K562 (cell line): ENCODE results near the gene ZDHHC11B. TPM values are rescaled to one million over a fixed set of nuclear protein-coding genes. Genes with fewer than 3 reads are reported as not detected.

Experiments used
- ELF4 ChIP-seq: fragments of 450-650 bp; formaldehyde crosslinking; IDR thresholded peaks from 2 replicates; pipeline ENCODE4 v1.4.0; 2022; ENCODE audit warnings: missing genetic modification characterization
- EZH2 ChIP-seq: IDR thresholded peaks from 2 replicates; pipeline ENCODE4 v1.6.1; 2012; ENCODE audit warnings: low read depth, mild to moderate bottlenecking, inconsistent platforms, low read length, borderline replicate concordance
- FOXA3 ChIP-seq, 2 experiments: fragments of 450-650 bp in 1 of 2; sonication (generic) in 1 of 2; formaldehyde crosslinking; IDR thresholded peaks in 1 of 2; conservative IDR thresholded peaks in 1 of 2; 2 replicates each; pipeline versions ENCODE4 v1.4.0 to v1.8.0; 2020 to 2022; ENCODE audit warnings: mild to moderate bottlenecking in 2 of 2, missing genetic modification reagents in 1 of 2
- HDAC2 ChIP-seq: fragments of 450-650 bp; IDR thresholded peaks from 2 replicates; pipeline ENCODE4 v1.6.1; 2016; ENCODE audit warnings: mild to moderate bottlenecking
- IRF1 ChIP-seq: sonication (generic); formaldehyde crosslinking; IDR thresholded peaks from 2 replicates; pipeline ENCODE4 v1.8.0; 2022; ENCODE audit warnings: missing genetic modification reagents, mild to moderate bottlenecking, borderline replicate concordance
- NCOA2 ChIP-seq, 2 experiments: fragments of 450-650 bp; IDR thresholded peaks; 2 replicates each; pipeline ENCODE4 v1.6.1; 2018; ENCODE audit warnings: mild to moderate bottlenecking in 2 of 2, moderate library complexity in 1 of 2; ENCODE audit not compliant: partially characterized antibody in 2 of 2
- NFXL1 ChIP-seq: fragments of 450-650 bp; formaldehyde crosslinking; IDR thresholded peaks from 2 replicates; pipeline ENCODE4 v1.4.0; 2021; ENCODE audit warnings: mild to moderate bottlenecking
- PHF8 ChIP-seq: fragments of 200-600 bp; sonication (generic); IDR thresholded peaks from 2 replicates; pipeline ENCODE4 v1.6.1; 2012; ENCODE audit warnings: mixed run types, mild to moderate bottlenecking, inconsistent platforms, low read length, moderate library complexity, borderline replicate concordance
- POLR3G ChIP-seq: IDR thresholded peaks from 2 replicates; pipeline ENCODE4 v1.6.1; 2011; ENCODE audit not compliant: insufficient read length, insufficient replicate concordance; ENCODE audit errors: extremely low read depth
- PURB ChIP-seq: sonication (generic); formaldehyde crosslinking; IDR thresholded peaks from 2 replicates; pipeline ENCODE4 v1.9.0; 2021; ENCODE audit warnings: low read depth, mild to moderate bottlenecking, missing genetic modification reagents
- RAD21 ChIP-seq, 2 experiments: fragments of 250-450 bp in 1 of 2; fragments of 450-650 bp in 1 of 2; sonication (Bioruptor Pico) in 1 of 2; formaldehyde crosslinking in 1 of 2; IDR thresholded peaks in 1 of 2; conservative IDR thresholded peaks in 1 of 2; 2 replicates each; pipeline versions ENCODE4 v1.4.0 to v1.8.0; 2020 to 2022; ENCODE audit warnings: mild to moderate bottlenecking in 2 of 2, moderate library complexity in 1 of 2
- SP1 ChIP-seq: sonication (generic); formaldehyde crosslinking; IDR thresholded peaks from 2 replicates; pipeline ENCODE4 v1.8.1; 2022; ENCODE audit warnings: mild to moderate bottlenecking, missing genetic modification reagents
- ZKSCAN1 ChIP-seq: fragments of 150-350 bp; IDR thresholded peaks from 2 replicates; pipeline ENCODE4 v1.6.1; 2016; ENCODE audit warnings: low read depth, low read length
- ZNF280B ChIP-seq: fragments of 250-450 bp; sonication (Bioruptor Pico); IDR thresholded peaks from 2 replicates; pipeline ENCODE4 v1.5.1; 2021; ENCODE audit warnings: mild to moderate bottlenecking
- ZNF589 ChIP-seq: fragments of 200-800 bp; sonication (Bioruptor generic); IDR thresholded peaks from 2 replicates; pipeline ENCODE4 v1.6.1; 2016; ENCODE audit warnings: low read depth, missing genetic modification characterization, missing compliant biosample characterization
- ZNF644 ChIP-seq: fragments of 200-800 bp; sonication (Bioruptor generic); IDR thresholded peaks from 2 replicates; pipeline ENCODE4 v1.6.1; 2016; ENCODE audit warnings: low read depth, missing genetic modification characterization, missing compliant biosample characterization
- polyA plus RNA-seq, 8 experiments: library from polyadenylated mRNA; depleted of rRNA in 4 of 8; stranded (reverse) in 5 of 8; unstranded in 3 of 8; fragments of >200 nt; fragmentation: Nextera tagmentation in 2 of 8; fragmentation: Illumina TruSeq in 1 of 8; extraction: Ambion mirVana in 2 of 8; extraction: Trizol in 1 of 8; gene quantifications; 2 replicates each; pipeline versions ENCODE4 v1.2.1 to v1.2.3, GENCODE V29; 2011 to 2014; ENCODE audit warnings: inconsistent platforms in 1 of 8, missing spikeins in 1 of 8
- total RNA-seq, 7 experiments: library from RNA; depleted of rRNA in 6 of 7; stranded (reverse); fragments of >200 nt in 6 of 7; fragmentation: Illumina TruSeq in 2 of 7; extraction: Trizol in 2 of 7; gene quantifications; 2 replicates each; pipeline versions ENCODE4 v1.2.1 to v1.2.3, GENCODE V29; 2011 to 2021; ENCODE audit warnings: low replicate concordance in 1 of 7
- TF ChIP-seq, protein P1 (sequence below): fragments of 250-450 bp; sonication (Bioruptor Pico); IDR thresholded peaks from 2 replicates; pipeline ENCODE4 v1.9.0; 2021; ENCODE audit warnings: mild to moderate bottlenecking, inconsistent platforms
- TF ChIP-seq, protein P2 (sequence below): fragments of 450-650 bp; IDR thresholded peaks from 2 replicates; pipeline ENCODE4 v1.6.1; 2016

Gene ZDHHC11B
- total and polyA plus RNA-seq, 9 of the 15 experiments (the other 6 are each of a cell fraction or from before 2014, with no cell fraction given): 0.03 to 0.23 (median 0.15) TPM; not detected in 3

GRCh38 chr5:671459-672328 lies 112.8 kb downstream of the ZDHHC11B start (continued):
- TF ChIP-seq IRF1: no peak
- TF ChIP-seq PHF8: no peak
- TF ChIP-seq, protein P1, sequence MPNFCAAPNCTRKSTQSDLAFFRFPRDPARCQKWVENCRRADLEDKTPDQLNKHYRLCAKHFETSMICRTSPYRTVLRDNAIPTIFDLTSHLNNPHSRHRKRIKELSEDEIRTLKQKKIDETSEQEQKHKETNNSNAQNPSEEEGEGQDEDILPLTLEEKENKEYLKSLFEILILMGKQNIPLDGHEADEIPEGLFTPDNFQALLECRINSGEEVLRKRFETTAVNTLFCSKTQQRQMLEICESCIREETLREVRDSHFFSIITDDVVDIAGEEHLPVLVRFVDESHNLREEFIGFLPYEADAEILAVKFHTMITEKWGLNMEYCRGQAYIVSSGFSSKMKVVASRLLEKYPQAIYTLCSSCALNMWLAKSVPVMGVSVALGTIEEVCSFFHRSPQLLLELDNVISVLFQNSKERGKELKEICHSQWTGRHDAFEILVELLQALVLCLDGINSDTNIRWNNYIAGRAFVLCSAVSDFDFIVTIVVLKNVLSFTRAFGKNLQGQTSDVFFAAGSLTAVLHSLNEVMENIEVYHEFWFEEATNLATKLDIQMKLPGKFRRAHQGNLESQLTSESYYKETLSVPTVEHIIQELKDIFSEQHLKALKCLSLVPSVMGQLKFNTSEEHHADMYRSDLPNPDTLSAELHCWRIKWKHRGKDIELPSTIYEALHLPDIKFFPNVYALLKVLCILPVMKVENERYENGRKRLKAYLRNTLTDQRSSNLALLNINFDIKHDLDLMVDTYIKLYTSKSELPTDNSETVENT: no peak
- 0 out of 2 replicates have a peak, but pooled peaks have one; percentile 20 for TF ChIP-seq ELF4 (CRISPR knock-in tag)
- no peak for TF ChIP-seq PURB (CRISPR knock-in tag)
- 0 out of 2 replicates have a peak, but pooled peaks have one; percentile 43 for TF ChIP-seq NFXL1 (CRISPR knock-in tag)
- no peak for TF ChIP-seq ZNF280B (CRISPR knock-in tag)
- TF ChIP-seq ZKSCAN1: 0 out of 2 replicates have a peak, but pooled peaks have one; percentile 21
- peak; percentile 83 for TF ChIP-seq SP1 (CRISPR knock-in tag)
- no peak for TF ChIP-seq POLR3G
- TF ChIP-seq, protein P2, sequence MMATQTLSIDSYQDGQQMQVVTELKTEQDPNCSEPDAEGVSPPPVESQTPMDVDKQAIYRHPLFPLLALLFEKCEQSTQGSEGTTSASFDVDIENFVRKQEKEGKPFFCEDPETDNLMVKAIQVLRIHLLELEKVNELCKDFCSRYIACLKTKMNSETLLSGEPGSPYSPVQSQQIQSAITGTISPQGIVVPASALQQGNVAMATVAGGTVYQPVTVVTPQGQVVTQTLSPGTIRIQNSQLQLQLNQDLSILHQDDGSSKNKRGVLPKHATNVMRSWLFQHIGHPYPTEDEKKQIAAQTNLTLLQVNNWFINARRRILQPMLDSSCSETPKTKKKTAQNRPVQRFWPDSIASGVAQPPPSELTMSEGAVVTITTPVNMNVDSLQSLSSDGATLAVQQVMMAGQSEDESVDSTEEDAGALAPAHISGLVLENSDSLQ: no peak
- TF ChIP-seq ZNF644 (tag): no peak
- no peak for TF ChIP-seq NCOA2 (IDR thresholded peaks at IDR 0.05; ENCODE audit: partially characterized antibody in 2 of 2)
- no peak for TF ChIP-seq HDAC2
- no peak for TF ChIP-seq ZNF589 (CRISPR knock-in tag)
- TF ChIP-seq EZH2: no peak
- TF ChIP-seq RAD21 (CRISPR knock-in tag; conservative IDR thresholded peaks at IDR 0.05 in 1 of 2, IDR thresholded peaks at IDR 0.05 in 1 of 2): peak; percentile 85 to 91
- TF ChIP-seq FOXA3 (CRISPR knock-in tag; conservative IDR thresholded peaks at IDR 0.05 in 1 of 2, IDR thresholded peaks at IDR 0.05 in 1 of 2): peak in 1 of 2 experiments; percentile 70; a peak in 1 of 4 replicates
